ENCODE measurements around the gene MILR1. TPM values are rescaled to one million over a fixed set of nuclear protein-coding genes. Genes with fewer than 3 reads are reported as not detected.

Gene MILR1
- total RNA-seq (2014; rRNA removed) (10.1 and 13.3 TPM in 2 replicates), Bru-seq, nascent RNA (percentile 57 among the genes with signal in this experiment), BruChase-seq, experiment 1, labeled RNA remaining after a 6-hour chase (percentile 70 among the genes with signal in this experiment), BruChase-seq, experiment 2, labeled RNA remaining after a 2-hour chase (percentile 72 among the genes with signal in this experiment)
- long read RNA-seq, partial matches to known transcripts = 9 of 34 reads
- long read RNA-seq, other reads (novel, unspliced or antisense) = 23 of 34 reads

- DNase-seq (peak; percentile 90), ATAC-seq (peak; percentile 97)
- peak within 1 kb of the TSS; percentile 47 for H2AFZ ChIP-seq (ENCODE audit: low read length)
- H3K4me3 ChIP-seq (ENCODE audit: low read length) = peak within 1 kb of the TSS; percentile 10
- no peak within 1 kb of the TSS for H3K9ac ChIP-seq (ENCODE audit: low read length)
- H3K9me2 ChIP-seq (replicated peaks; ENCODE audit: low read length) = no peaks in the 10 kb centered on the region
- TF ChIP-seq EZH2 (IDR thresholded peaks at IDR 0.05; ENCODE audit: low read length, unreplicated experiment) (no peak), EZH2phosphoT487 (IDR thresholded peaks at IDR 0.05; ENCODE audit: borderline replicate concordance, low read length) (no peak), CTCF (conservative IDR thresholded peaks at IDR 0.05; ENCODE audit: low read depth, low read length) (no peak)
- intact Hi-C loops (cut with micrococcal nuclease) = no loop called here
- CTCF ChIA-PET = interaction anchor here (0.5 kb wide), 1 partner anchor 541 kb away, joined by 3 read pairs; no protein-coding TSS in a partner anchor
- TSS peak; percentile 68 for BruUV-seq (replicated peaks)
- H3K27me3 ChIP-seq (ENCODE audit: low read length) = no peaks in the 10 kb centered on the region
- H3K4me2 ChIP-seq (ENCODE audit: low read length) = peak within 1 kb of the TSS; percentile 56
- no peaks in the 10 kb centered on the region for H3K79me2 ChIP-seq (ENCODE audit: low read length)
- H3F3A ChIP-seq (ENCODE audit: low read length, unreplicated experiment) = no peaks in the 10 kb centered on the region
- H3K27ac ChIP-seq (ENCODE audit: low read length) = peak within 1 kb of the TSS; percentile 53
- H3K36me3 ChIP-seq (ENCODE audit: low read depth, low read length) = no peaks in the 10 kb centered on the region
- peaks cover 17% of the 10 kb centered on the region for H3K4me1 ChIP-seq (ENCODE audit: insufficient read depth, low read length)
- H3K9me3 ChIP-seq (ENCODE audit: low read length) = no peaks in the 10 kb centered on the region
- POLR2A ChIA-PET (ENCODE audit: unreplicated experiment) = no interaction called here
- H4K20me1 ChIP-seq (ENCODE audit: low read length) = no peaks in the 10 kb centered on the region
Measured at GRCh38 chr17:64448665-64449512, at the start of gene MILR1. Gene MILR1, plus strand, starts transcription at chr17:64449115. Its CDS starts 54 bp downstream, at chr17:64449169.

GRCh38 chr17:64399767-64400156 is 49.2 kb upstream of the MILR1 start:
- Histone ChIP-seq H4K20me1 (ENCODE audit: low read length) (no peaks in the 10 kb centered on the region), H3K36me3 (ENCODE audit: low read depth, low read length) (peaks cover 18% of the 10 kb centered on the region), H3K4me1 (ENCODE audit: insufficient read depth, low read length) (peaks cover 30% of the 10 kb centered on the region), H3K9ac (ENCODE audit: low read length) (no peak overlapping the region), H3K4me3 (ENCODE audit: low read length) (no peak overlapping the region), H3K27ac (ENCODE audit: low read length) (no peak overlapping the region), H3K9me2 (replicated peaks; ENCODE audit: low read length) (no peaks in the 10 kb centered on the region), H3F3A (ENCODE audit: low read length, unreplicated experiment) (peaks cover 2% of the 10 kb centered on the region), H3K79me2 (ENCODE audit: low read length) (peaks cover 9% of the 10 kb centered on the region), H2AFZ (ENCODE audit: low read length) (no peak overlapping the region), H3K9me3 (ENCODE audit: low read length) (no peaks in the 10 kb centered on the region), H3K4me2 (ENCODE audit: low read length) (no peak overlapping the region; the same call in 1 of the 2 replicates), H3K27me3 (ENCODE audit: low read length) (no peaks in the 10 kb centered on the region)
- no TSS peak for BruUV-seq (replicated peaks)
- ChIA-PET POLR2A (ENCODE audit: unreplicated experiment) (interaction anchor here (0.6 kb wide), 1 partner anchor 107 kb away, joined by 4 read pairs; the partner anchor contains the start of gene CEP95), CTCF (interaction anchor here (0.7 to 0.8 kb wide), 5 partner anchors 18 to 89 kb away, joined by 5 to 8 read pairs (median 7); no protein-coding TSS in a partner anchor)
- TF ChIP-seq EZH2phosphoT487 (IDR thresholded peaks at IDR 0.05; ENCODE audit: borderline replicate concordance, low read length) = no peak
- TF ChIP-seq CTCF (conservative IDR thresholded peaks at IDR 0.05; ENCODE audit: low read depth, low read length) = no peak
- TF ChIP-seq EZH2 (IDR thresholded peaks at IDR 0.05; ENCODE audit: low read length, unreplicated experiment) = no peak
- intact Hi-C loops (cut with micrococcal nuclease) = no loop called here
- no peak for ATAC-seq
- DNase-seq = no peak
